CD4-positive, alpha-beta T cell (primary cell): ENCODE results near the gene MRPL45. TPM values are rescaled to one million over a fixed set of nuclear protein-coding genes. Genes with fewer than 3 reads are reported as not detected.

Source experiments
- ATAC-seq: fragments of 200-7000 bp; cut with Tn5 transposase; one replicate; pipeline ENCODE4 v1.10.0; 2022; ENCODE audit warnings: mild to moderate bottlenecking; ENCODE audit not compliant: poor library complexity
- CTCF ChIA-PET: fragments of 350-600 bp; sonication (Branson Sonifier 250); formaldehyde crosslinking; loops from one replicate; lab custom pipeline; 2021; ENCODE audit warnings: antibody characterized with exemption, inconsistent platforms; lab: Charles Lee
- POLR2A ChIA-PET: fragments of 350-600 bp; sonication (Branson Sonifier 250); formaldehyde crosslinking; loops from one replicate; lab custom pipeline; 2021; ENCODE audit warnings: antibody characterized with exemption, inconsistent platforms; lab: Charles Lee
- DNase-seq, 14 experiments: peaks; one replicate each; pipeline ENCODE4 v3.0.0-alpha.2; 2013 to 2020; ENCODE audit warnings: mixed read lengths in 2 of 14
- H3K27ac ChIP-seq, 2 donors: one replicate each; pipeline versions ENCODE4 v1.5.1 to v1.7.0; 2013; ENCODE audit warnings: low read length in 2 of 2, low read depth in 1 of 2, mild to moderate bottlenecking in 1 of 2
- H3K27me3 ChIP-seq, 2 experiments: 1 replicate in 1 of 2; 2 replicates in 1 of 2; pipeline versions ENCODE4 v1.6.1 to v1.7.0; 2013; ENCODE audit warnings: low read length in 2 of 2, control low read depth in 1 of 2, mild to moderate bottlenecking in 1 of 2, moderate library complexity in 1 of 2; ENCODE audit not compliant: insufficient read depth in 2 of 2, control insufficient read depth in 1 of 2
- H3K36me3 ChIP-seq: one replicate; pipeline ENCODE4 v1.6.1; 2013; ENCODE audit warnings: low read length, control low read depth; ENCODE audit not compliant: insufficient read depth
- H3K4me1 ChIP-seq: one replicate; pipeline ENCODE4 v1.6.1; 2013; ENCODE audit warnings: low read length, control low read depth; ENCODE audit not compliant: insufficient read depth
- H3K4me3 ChIP-seq: one replicate; pipeline ENCODE4 v1.5.1; 2013; ENCODE audit warnings: mild to moderate bottlenecking, low read length, moderate library complexity
- H3K9me3 ChIP-seq, 2 experiments: 1 replicate in 1 of 2; 2 replicates in 1 of 2; pipeline versions ENCODE4 v1.6.1 to v1.7.0; 2013; ENCODE audit warnings: low read length in 2 of 2, mild to moderate bottlenecking in 2 of 2, control low read depth in 1 of 2, moderate library complexity in 1 of 2; ENCODE audit not compliant: control insufficient read depth in 1 of 2, insufficient read depth in 1 of 2
- H3K27ac Mint-ChIP-seq: one replicate; pipeline ENCODE4 v1.8.0; 2020; ENCODE audit warnings: mixed read lengths
- H3K27me3 Mint-ChIP-seq: one replicate; pipeline ENCODE4 v1.8.0; 2021; ENCODE audit warnings: mixed read lengths
- H3K36me3 Mint-ChIP-seq: one replicate; pipeline ENCODE4 v1.8.0; 2021; ENCODE audit warnings: low read depth, mixed read lengths
- H3K4me1 Mint-ChIP-seq: one replicate; pipeline ENCODE4 v1.8.0; 2021; ENCODE audit warnings: low read depth, mixed read lengths
- H3K4me3 Mint-ChIP-seq: one replicate; pipeline ENCODE4 v1.8.0; 2020; ENCODE audit warnings: mild to moderate bottlenecking, mixed read lengths
- H3K9me3 Mint-ChIP-seq: one replicate; pipeline ENCODE4 v1.8.0; 2020; ENCODE audit warnings: mixed read lengths
- intact Hi-C, 2 experiments: fragments of 100-400 bp; cut with DNase I in 1 of 2; cut with micrococcal nuclease in 1 of 2; formaldehyde crosslinking; loops; one replicate each; pipeline versions ENCODE4 v1.15.1 to v1.9.0; 2023 to 2025; cut with DNase I, micrococcal nuclease
- total RNA-seq, 174 experiments: library from RNA in 2 of 174; stranded (reverse) in 2 of 174; gene quantifications; one replicate each; pipeline ENCODE4 v1.2.3 and lab custom pipeline; 2021 to 2026
- TF ChIP-seq, protein P1 (sequence below): fragments of 200-600 bp; IDR thresholded peaks from one replicate; pipeline ENCODE4 v1.8.0; 2022; ENCODE audit warnings: antibody characterized with exemption, mild to moderate bottlenecking

The MRPL45 gene
- total RNA-seq, 2 experiments from 2014 or later = 17.5 to 17.7 TPM

GRCh38 chr17:38334480-38335364, 37.8 kb downstream of the MRPL45 start:
- POLR2A ChIA-PET = no interaction called here

DNA sequence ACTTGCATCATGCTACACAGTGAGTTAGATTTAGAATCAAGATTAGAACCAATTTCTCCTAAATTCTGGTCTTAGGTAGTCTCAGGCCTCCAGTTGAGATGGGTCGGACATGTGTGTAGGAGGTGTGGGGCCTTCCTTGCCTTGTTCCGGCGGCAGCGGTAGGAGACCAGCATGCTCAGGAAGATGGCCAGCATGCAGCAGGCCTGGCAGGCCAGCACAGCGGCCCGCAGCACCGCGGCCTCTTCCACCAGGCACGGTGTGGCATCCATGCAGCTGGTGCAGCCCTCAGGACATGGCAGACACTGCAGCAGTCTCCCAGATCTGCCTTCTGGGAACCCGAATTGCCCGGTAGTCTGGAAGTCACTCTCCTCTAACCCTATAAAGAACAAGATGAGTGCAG, 39.9 kb downstream of the MRPL45 start:
- no peak for DNase-seq
- Histone ChIP-seq H3K9me3 (no peaks in the 10 kb centered on the region), H3K36me3 (no peaks in the 10 kb centered on the region), H3K4me3 (no peak overlapping the region), H3K4me1 (no peaks in the 10 kb centered on the region), H3K27me3 (no peaks in the 10 kb centered on the region), H3K27ac (no peak overlapping the region)
- Mint-ChIP-seq H3K4me1 (no peaks in the 10 kb centered on the region), H3K36me3 (no peaks in the 10 kb centered on the region), H3K9me3 (no peaks in the 10 kb centered on the region), H3K27ac (no peak overlapping the region), H3K27me3 (peaks cover 16% of the 10 kb centered on the region), H3K4me3 (no peak overlapping the region)
- ChIA-PET CTCF (no interaction called here), POLR2A (no interaction called here)
- intact Hi-C loops = no loop called here
- TF ChIP-seq, protein P1, sequence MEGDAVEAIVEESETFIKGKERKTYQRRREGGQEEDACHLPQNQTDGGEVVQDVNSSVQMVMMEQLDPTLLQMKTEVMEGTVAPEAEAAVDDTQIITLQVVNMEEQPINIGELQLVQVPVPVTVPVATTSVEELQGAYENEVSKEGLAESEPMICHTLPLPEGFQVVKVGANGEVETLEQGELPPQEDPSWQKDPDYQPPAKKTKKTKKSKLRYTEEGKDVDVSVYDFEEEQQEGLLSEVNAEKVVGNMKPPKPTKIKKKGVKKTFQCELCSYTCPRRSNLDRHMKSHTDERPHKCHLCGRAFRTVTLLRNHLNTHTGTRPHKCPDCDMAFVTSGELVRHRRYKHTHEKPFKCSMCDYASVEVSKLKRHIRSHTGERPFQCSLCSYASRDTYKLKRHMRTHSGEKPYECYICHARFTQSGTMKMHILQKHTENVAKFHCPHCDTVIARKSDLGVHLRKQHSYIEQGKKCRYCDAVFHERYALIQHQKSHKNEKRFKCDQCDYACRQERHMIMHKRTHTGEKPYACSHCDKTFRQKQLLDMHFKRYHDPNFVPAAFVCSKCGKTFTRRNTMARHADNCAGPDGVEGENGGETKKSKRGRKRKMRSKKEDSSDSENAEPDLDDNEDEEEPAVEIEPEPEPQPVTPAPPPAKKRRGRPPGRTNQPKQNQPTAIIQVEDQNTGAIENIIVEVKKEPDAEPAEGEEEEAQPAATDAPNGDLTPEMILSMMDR = no peak
- ATAC-seq = no peak

More at GRCh38 chr17:38334480-38335364, 37.8 kb downstream of the MRPL45 start:
- CTCF ChIA-PET = no interaction called here
- no peaks in the 10 kb centered on the region for H3K36me3 ChIP-seq
- H3K4me1 Mint-ChIP-seq = no peaks in the 10 kb centered on the region
- no peaks in the 10 kb centered on the region for H3K9me3 Mint-ChIP-seq
- TF ChIP-seq, protein P1 = no peak
- H3K27me3 ChIP-seq = no peaks in the 10 kb centered on the region
- no peak overlapping the region for H3K4me3 ChIP-seq
- H3K36me3 Mint-ChIP-seq = no peaks in the 10 kb centered on the region
- intact Hi-C loops = no loop called here
- H3K9me3 ChIP-seq = no peaks in the 10 kb centered on the region
- H3K27ac Mint-ChIP-seq = no peak overlapping the region
- peaks cover 20% of the 10 kb centered on the region for H3K27me3 Mint-ChIP-seq
- H3K4me1 ChIP-seq = no peaks in the 10 kb centered on the region
- H3K4me3 Mint-ChIP-seq = no peak overlapping the region
- DNase-seq (no peak), ATAC-seq (no peak)
- H3K27ac ChIP-seq = no peak overlapping the region

GRCh38 chr17:38338053-38338452, 41.1 kb downstream of the MRPL45 start:
- Histone ChIP-seq H3K27me3 (peaks cover 0 to 2% of the 10 kb centered on the region in 2 experiments), H3K36me3 (no peaks in the 10 kb centered on the region), H3K27ac (no peak overlapping the region), H3K9me3 (no peaks in the 10 kb centered on the region), H3K4me1 (no peaks in the 10 kb centered on the region), H3K4me3 (no peak overlapping the region)
- H3K4me3 Mint-ChIP-seq = no peak overlapping the region
- ATAC-seq (no peak), DNase-seq (no peak)
- TF ChIP-seq, protein P1 = no peak
- no peaks in the 10 kb centered on the region for H3K4me1 Mint-ChIP-seq
- intact Hi-C loops = no loop called here
- H3K27ac Mint-ChIP-seq = no peak overlapping the region
- H3K27me3 Mint-ChIP-seq = peaks cover 15% of the 10 kb centered on the region
- no peaks in the 10 kb centered on the region for H3K36me3 Mint-ChIP-seq
- ChIA-PET POLR2A (no interaction called here), CTCF (no interaction called here)
- H3K9me3 Mint-ChIP-seq = no peaks in the 10 kb centered on the region
